OCI-LY7 (cell line): ENCODE data around the gene VASH2. TPM values are rescaled to one million over a fixed set of nuclear protein-coding genes. Genes with fewer than 3 reads are reported as not detected.

Source experiments
- BruUV-seq: library from RNA; stranded (reverse); fragments of 400-500 nt; replicated peaks from 2 replicates; lab custom pipeline; 2021; lab: Mats Ljungman, UMichigan
- CTCF ChIA-PET: fragments of 300-600 bp; sonication (Branson Sonifier 250); formaldehyde crosslinking; loops from one replicate; lab custom pipeline; 2022; ENCODE audit warnings: antibody characterized with exemption; ENCODE audit not compliant: unreplicated experiment; lab: Charles Lee
- POLR2A ChIA-PET: fragments of 300-600 bp; sonication (Branson Sonifier 250); formaldehyde crosslinking; loops from one replicate; lab custom pipeline; 2022; ENCODE audit warnings: antibody characterized with exemption; lab: Charles Lee
- DNase-seq: peaks from one replicate; pipeline ENCODE4 v3.0.0-alpha.2; 2015; ENCODE audit warnings: low spot score
- H2AFZ ChIP-seq: fragments of 200-600 bp; sonication (generic), shearing (Covaris generic); 2 replicates; pipeline ENCODE4 v1.6.1; 2014; ENCODE audit warnings: mild to moderate bottlenecking, antibody characterized with exemption, low read length, moderate library complexity
- H3K27ac ChIP-seq: fragments of 200-600 bp; sonication (generic); 2 replicates; pipeline ENCODE4 v1.5.1; 2014; ENCODE audit warnings: mixed run types, low read depth, mild to moderate bottlenecking, moderate library complexity, low read length, inconsistent platforms; ENCODE audit not compliant: poor library complexity, severe bottlenecking
- H3K36me3 ChIP-seq: fragments of 200-600 bp; sonication (generic); 2 replicates; pipeline ENCODE4 v1.6.1; 2014; ENCODE audit warnings: mild to moderate bottlenecking, antibody characterized with exemption, low read length, moderate library complexity, mixed read lengths; ENCODE audit not compliant: insufficient read depth
- H3K4me1 ChIP-seq: fragments of 200-600 bp; sonication (generic); 2 replicates; pipeline ENCODE4 v1.5.1; 2014; ENCODE audit warnings: mild to moderate bottlenecking, low read length; ENCODE audit not compliant: insufficient read depth, poor library complexity, severe bottlenecking
- H3K4me2 ChIP-seq: fragments of 200-600 bp; sonication (generic); 2 replicates; pipeline ENCODE4 v1.6.1; 2014; ENCODE audit warnings: mild to moderate bottlenecking, low read length
- H3K4me3 ChIP-seq: fragments of 200-600 bp; sonication (generic); 2 replicates; pipeline ENCODE4 v1.5.1; 2014; ENCODE audit warnings: mild to moderate bottlenecking, low read depth, low read length; ENCODE audit not compliant: poor library complexity, severe bottlenecking
- H3K79me2 ChIP-seq: fragments of 200-600 bp; sonication (generic); 2 replicates; pipeline ENCODE4 v1.6.1; 2016; ENCODE audit warnings: low read depth, mild to moderate bottlenecking, low read length, moderate library complexity, mixed read lengths; ENCODE audit not compliant: insufficient read depth
- H3K9me2 ChIP-seq: fragments of 200-600 bp; sonication (generic); 2 replicates; pipeline ENCODE4 v1.6.1; 2016; ENCODE audit warnings: mild to moderate bottlenecking, low read length, mixed read lengths; ENCODE audit not compliant: insufficient read depth
- H3K9me3 ChIP-seq: fragments of 200-600 bp; sonication (generic); 2 replicates; pipeline ENCODE4 v1.6.1; 2014; ENCODE audit warnings: mild to moderate bottlenecking, mixed run types, low read length, mixed read lengths
- H4K20me1 ChIP-seq: fragments of 200-600 bp; sonication (generic); 2 replicates; pipeline ENCODE4 v1.6.1; 2014; ENCODE audit warnings: mild to moderate bottlenecking, antibody characterized with exemption, low read length, moderate library complexity, mixed read lengths; ENCODE audit not compliant: insufficient read depth
- EZH2phosphoT487 ChIP-seq: fragments of 200-600 bp; sonication (generic); IDR thresholded peaks from 2 replicates; pipeline ENCODE4 v1.6.1; 2018; ENCODE audit warnings: low read depth, borderline replicate concordance, mild to moderate bottlenecking, mixed run types, antibody characterized with exemption, low read length, moderate library complexity, mixed read lengths
- intact Hi-C: fragments of 100-400 bp; cut with micrococcal nuclease; formaldehyde crosslinking; loops from one replicate; pipeline ENCODE4 v1.10.0; 2022; ENCODE audit not compliant: unreplicated experiment
- total RNA-seq, 2 experiments: library from RNA; depleted of rRNA in 1 of 2; stranded (reverse); fragments of >200 nt in 1 of 2; shearing (Covaris generic) in 1 of 2; gene quantifications; 2 replicates each; pipeline ENCODE4 v1.2.3, GENCODE V29; 2014 to 2022
- TF ChIP-seq, protein P1 (sequence below): fragments of 200-600 bp; sonication (generic); conservative IDR thresholded peaks from 2 replicates; pipeline ENCODE4 v1.5.1; 2014; ENCODE audit warnings: mild to moderate bottlenecking, antibody characterized with exemption, low read length, moderate library complexity, mixed read lengths

VASH2 gene
- total RNA-seq, 2 experiments from 2014 or later = 7.3 to 7.4 TPM

DNA sequence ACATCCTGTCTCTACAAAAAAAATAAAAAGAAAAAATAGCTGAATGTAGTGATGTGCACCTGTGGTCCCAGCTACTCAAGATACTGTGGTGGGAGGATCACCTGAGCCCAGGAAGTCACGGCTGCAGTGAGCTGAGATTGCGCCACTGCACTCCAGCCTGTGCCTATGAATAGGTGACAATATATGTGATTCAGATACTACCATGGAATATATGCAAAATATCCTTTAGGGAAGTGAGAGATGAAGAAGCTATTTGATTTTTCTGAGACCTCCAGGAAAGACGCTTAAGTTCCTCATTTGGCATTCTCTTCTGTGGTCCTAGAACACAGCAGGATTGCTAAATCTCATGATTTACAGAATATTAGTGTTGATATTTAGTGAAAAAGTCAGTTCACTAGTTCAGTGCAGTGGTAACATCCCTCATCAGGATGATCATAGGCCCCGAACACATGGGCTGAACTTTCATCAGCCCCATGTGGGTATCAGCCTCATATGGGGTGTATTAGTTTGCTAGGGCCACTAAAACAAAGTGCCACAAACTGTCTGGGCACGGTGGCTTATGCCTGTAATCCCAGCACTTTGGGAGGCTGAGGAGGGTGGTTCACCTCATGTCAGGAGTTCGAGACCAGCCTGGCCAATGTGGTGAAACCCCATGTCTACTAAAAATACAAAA is 6.0 kb upstream of the VASH2 start:
- peak; percentile 91 for DNase-seq
- Histone ChIP-seq H3K36me3 (no peaks in the 10 kb centered on the region), H3K9me2 (no peaks in the 10 kb centered on the region), H4K20me1 (no peaks in the 10 kb centered on the region), H3K4me3 (peak overlapping the region; percentile 24), H3K4me2 (peak overlapping the region; percentile 92), H3K9me3 (peaks cover 9% of the 10 kb centered on the region; the same call in 1 of the 2 replicates), H3K27ac (peak overlapping the region; percentile 93), H2AFZ (peak overlapping the region; percentile 62), H3K79me2 (no peaks in the 10 kb centered on the region), H3K4me1 (peaks cover 75% of the 10 kb centered on the region)
- POLR2A ChIA-PET = interaction anchor here (0.6 to 1.1 kb wide), 5 partner anchors 10 to 466 kb away, joined by 3 to 6 read pairs (median 3); no protein-coding TSS in a partner anchor
- TF ChIP-seq EZH2phosphoT487 = no peak
- TF ChIP-seq, protein P1, sequence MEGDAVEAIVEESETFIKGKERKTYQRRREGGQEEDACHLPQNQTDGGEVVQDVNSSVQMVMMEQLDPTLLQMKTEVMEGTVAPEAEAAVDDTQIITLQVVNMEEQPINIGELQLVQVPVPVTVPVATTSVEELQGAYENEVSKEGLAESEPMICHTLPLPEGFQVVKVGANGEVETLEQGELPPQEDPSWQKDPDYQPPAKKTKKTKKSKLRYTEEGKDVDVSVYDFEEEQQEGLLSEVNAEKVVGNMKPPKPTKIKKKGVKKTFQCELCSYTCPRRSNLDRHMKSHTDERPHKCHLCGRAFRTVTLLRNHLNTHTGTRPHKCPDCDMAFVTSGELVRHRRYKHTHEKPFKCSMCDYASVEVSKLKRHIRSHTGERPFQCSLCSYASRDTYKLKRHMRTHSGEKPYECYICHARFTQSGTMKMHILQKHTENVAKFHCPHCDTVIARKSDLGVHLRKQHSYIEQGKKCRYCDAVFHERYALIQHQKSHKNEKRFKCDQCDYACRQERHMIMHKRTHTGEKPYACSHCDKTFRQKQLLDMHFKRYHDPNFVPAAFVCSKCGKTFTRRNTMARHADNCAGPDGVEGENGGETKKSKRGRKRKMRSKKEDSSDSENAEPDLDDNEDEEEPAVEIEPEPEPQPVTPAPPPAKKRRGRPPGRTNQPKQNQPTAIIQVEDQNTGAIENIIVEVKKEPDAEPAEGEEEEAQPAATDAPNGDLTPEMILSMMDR = no peak
- CTCF ChIA-PET = no interaction called here
- intact Hi-C loops = loop anchor here (2.0 kb wide), 1 partner anchor 150 kb away; no protein-coding TSS in a partner anchor
- BruUV-seq = no TSS peak

DNA sequence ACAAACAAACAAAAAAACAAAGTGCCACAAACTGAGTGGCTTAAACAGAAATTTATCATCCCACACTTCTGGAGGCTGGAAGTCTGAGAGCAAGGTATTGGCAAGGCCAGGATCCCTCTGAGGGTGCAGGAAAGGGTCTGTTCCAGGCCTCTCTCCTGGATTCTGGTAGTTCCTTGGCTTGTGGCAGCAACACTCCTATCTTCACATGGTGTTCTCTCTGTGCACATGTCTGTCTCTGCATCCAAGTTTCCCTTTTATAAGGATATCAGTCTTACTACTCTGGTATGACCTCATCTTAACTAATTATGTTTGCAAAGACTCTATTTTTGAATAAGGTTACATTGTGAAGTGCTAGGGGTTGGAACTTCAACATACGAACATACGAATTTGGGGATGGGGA is 5.3 kb upstream of the VASH2 start:
- H3K4me1 ChIP-seq = peaks cover 82% of the 10 kb centered on the region
- no TSS peak for BruUV-seq
- no peaks in the 10 kb centered on the region for H3K9me2 ChIP-seq
- intact Hi-C loops = loop anchor here (2.0 kb wide), 1 partner anchor 150 kb away; no protein-coding TSS in a partner anchor
- H3K9me3 ChIP-seq = peaks cover 9% of the 10 kb centered on the region; the same call in 1 of the 2 replicates
- ChIA-PET POLR2A (no interaction called here), CTCF (no interaction called here)
- peak overlapping the region; percentile 62 for H2AFZ ChIP-seq
- H4K20me1 ChIP-seq = no peaks in the 10 kb centered on the region
- H3K79me2 ChIP-seq = no peaks in the 10 kb centered on the region
- H3K4me2 ChIP-seq = peak overlapping the region; percentile 92
- no peak for DNase-seq
- H3K36me3 ChIP-seq = no peaks in the 10 kb centered on the region
- H3K4me3 ChIP-seq = no peak overlapping the region
- no peak for TF ChIP-seq EZH2phosphoT487
- TF ChIP-seq, protein P1 = no peak
- peak overlapping the region; percentile 93 for H3K27ac ChIP-seq
